Measurements from ENCODE around the gene HRH3.

HRH3 gene

DNA sequence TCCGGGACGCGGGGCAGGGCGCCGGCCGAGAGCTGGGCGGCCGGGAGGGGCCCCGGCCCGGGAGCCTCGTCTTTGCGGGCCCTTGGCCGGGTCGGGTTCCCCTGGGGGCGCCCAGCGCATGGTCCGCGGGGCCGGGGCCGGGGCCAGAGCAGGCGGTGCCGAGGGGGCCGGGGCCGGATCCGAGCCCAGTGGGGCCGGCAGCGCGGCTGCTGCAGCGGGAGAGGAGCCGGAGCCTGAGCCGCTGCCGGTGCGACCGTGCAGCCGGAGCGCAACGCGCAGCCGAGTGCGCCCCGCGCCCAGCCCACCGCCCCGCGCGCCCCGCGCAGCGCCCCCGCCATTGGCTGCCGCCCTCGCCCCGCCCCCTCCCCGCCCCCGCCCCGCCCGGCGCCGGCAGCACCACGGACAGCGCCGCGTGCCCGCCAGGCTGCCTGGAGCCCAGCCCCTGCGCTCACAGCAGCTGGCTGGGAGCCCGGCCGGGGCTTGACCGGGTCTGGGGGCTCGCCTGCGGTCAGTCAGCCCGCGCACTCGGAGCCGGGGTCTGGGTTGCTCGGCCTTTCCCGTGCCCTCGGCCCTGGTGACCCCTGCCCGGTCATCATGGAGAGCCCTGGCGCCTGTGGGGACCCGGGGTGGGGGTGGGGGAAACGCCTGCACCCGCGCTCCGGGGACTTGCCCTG lies at the start of gene HRH3:
TSS of gene HRH3 (minus strand) at position 287 of the 674 bp plus-strand sequence. CDS start 308 bp downstream, outside the sequence.
- H3K4me2 ChIP-seq (ENCODE audit: low read length) = peak within 1 kb of the TSS; percentile 4; the same call in 1 of the 2 replicates
- no peak within 1 kb of the TSS for H2AFZ ChIP-seq (ENCODE audit: low read length)
- H3K9me3 ChIP-seq (ENCODE audit: low read length) = no peaks in the 10 kb centered on the region
- no peak within 1 kb of the TSS for H3K4me3 ChIP-seq (ENCODE audit: low read depth, low read length, poor library complexity, severe bottlenecking)
- no peaks in the 10 kb centered on the region for H3K4me1 ChIP-seq (ENCODE audit: insufficient read depth, low read length, severe bottlenecking)
- TF ChIP-seq EZH2 (IDR thresholded peaks at IDR 0.05; ENCODE audit: borderline replicate concordance, low read length) = no peak
- TF ChIP-seq, protein P1, sequence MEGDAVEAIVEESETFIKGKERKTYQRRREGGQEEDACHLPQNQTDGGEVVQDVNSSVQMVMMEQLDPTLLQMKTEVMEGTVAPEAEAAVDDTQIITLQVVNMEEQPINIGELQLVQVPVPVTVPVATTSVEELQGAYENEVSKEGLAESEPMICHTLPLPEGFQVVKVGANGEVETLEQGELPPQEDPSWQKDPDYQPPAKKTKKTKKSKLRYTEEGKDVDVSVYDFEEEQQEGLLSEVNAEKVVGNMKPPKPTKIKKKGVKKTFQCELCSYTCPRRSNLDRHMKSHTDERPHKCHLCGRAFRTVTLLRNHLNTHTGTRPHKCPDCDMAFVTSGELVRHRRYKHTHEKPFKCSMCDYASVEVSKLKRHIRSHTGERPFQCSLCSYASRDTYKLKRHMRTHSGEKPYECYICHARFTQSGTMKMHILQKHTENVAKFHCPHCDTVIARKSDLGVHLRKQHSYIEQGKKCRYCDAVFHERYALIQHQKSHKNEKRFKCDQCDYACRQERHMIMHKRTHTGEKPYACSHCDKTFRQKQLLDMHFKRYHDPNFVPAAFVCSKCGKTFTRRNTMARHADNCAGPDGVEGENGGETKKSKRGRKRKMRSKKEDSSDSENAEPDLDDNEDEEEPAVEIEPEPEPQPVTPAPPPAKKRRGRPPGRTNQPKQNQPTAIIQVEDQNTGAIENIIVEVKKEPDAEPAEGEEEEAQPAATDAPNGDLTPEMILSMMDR (IDR thresholded peaks at IDR 0.05; ENCODE audit: low read length) = no peak
- H3K79me2 ChIP-seq (ENCODE audit: insufficient read depth, low read length) = no peaks in the 10 kb centered on the region
- peaks cover 5% of the 10 kb centered on the region; the same call in 1 of the 2 replicates for H3K27me3 ChIP-seq (ENCODE audit: insufficient read depth, low read length)
- no peaks in the 10 kb centered on the region for H4K20me1 ChIP-seq (ENCODE audit: insufficient read depth, low read length)
- H3F3A ChIP-seq (ENCODE audit: insufficient read depth, low read length) = no peaks in the 10 kb centered on the region
- H3K9me2 ChIP-seq (ENCODE audit: low read depth, low read length) = no peaks in the 10 kb centered on the region
- no peak within 1 kb of the TSS for H3K27ac ChIP-seq (ENCODE audit: low read depth, low read length, poor library complexity, severe bottlenecking)
- H3K9ac ChIP-seq (ENCODE audit: low read length) = no peak within 1 kb of the TSS
- no peaks in the 10 kb centered on the region for H3K36me3 ChIP-seq (ENCODE audit: insufficient read depth, low read length)

DNA sequence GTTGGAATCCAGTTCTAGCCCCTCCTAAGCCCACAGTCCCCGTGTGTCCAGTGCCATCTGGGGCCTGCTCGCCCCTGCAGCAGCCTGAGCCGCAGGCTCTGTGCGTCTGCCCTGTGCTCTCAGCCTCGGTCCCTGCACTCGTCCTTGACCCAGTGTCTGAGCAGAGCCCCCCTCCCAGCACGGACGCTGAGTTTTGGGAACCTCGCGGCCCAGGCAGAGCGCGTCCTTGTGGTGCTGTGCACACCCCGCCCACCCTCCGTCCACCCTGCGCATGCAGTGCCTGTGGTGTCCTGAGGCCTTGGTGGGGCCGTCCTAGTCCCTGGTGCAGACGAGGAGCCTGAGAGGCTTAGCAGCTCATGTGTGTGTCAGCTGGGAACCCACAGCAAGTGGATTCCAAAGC lies 49.8 kb upstream of the HRH3 start:
- no peaks in the 10 kb centered on the region for H3K9me2 ChIP-seq (ENCODE audit: low read depth, low read length)
- no peaks in the 10 kb centered on the region for H3K27me3 ChIP-seq (ENCODE audit: insufficient read depth, low read length)
- no peaks in the 10 kb centered on the region for H3K79me2 ChIP-seq (ENCODE audit: insufficient read depth, low read length)
- H3K9me3 ChIP-seq (ENCODE audit: low read length) = peaks cover 3% of the 10 kb centered on the region; the same call in 1 of the 2 replicates
- H2AFZ ChIP-seq (ENCODE audit: low read length) = no peak overlapping the region
- no peak overlapping the region for H3K27ac ChIP-seq (ENCODE audit: low read depth, low read length, poor library complexity, severe bottlenecking)
- no peaks in the 10 kb centered on the region for H3F3A ChIP-seq (ENCODE audit: insufficient read depth, low read length)
- peaks cover 10% of the 10 kb centered on the region for H3K4me1 ChIP-seq (ENCODE audit: insufficient read depth, low read length, severe bottlenecking)
- TF ChIP-seq, protein P1 (IDR thresholded peaks at IDR 0.05; ENCODE audit: low read length) = no peak
- TF ChIP-seq EZH2 (IDR thresholded peaks at IDR 0.05; ENCODE audit: borderline replicate concordance, low read length) = no peak
- H3K36me3 ChIP-seq (ENCODE audit: insufficient read depth, low read length) = peaks cover 39% of the 10 kb centered on the region
- H3K4me2 ChIP-seq (ENCODE audit: low read length) = no peak overlapping the region
- H3K9ac ChIP-seq (ENCODE audit: low read length) = no peak overlapping the region
- H4K20me1 ChIP-seq (ENCODE audit: insufficient read depth, low read length) = no peaks in the 10 kb centered on the region
- no peak overlapping the region for H3K4me3 ChIP-seq (ENCODE audit: low read depth, low read length, poor library complexity, severe bottlenecking)

DNA sequence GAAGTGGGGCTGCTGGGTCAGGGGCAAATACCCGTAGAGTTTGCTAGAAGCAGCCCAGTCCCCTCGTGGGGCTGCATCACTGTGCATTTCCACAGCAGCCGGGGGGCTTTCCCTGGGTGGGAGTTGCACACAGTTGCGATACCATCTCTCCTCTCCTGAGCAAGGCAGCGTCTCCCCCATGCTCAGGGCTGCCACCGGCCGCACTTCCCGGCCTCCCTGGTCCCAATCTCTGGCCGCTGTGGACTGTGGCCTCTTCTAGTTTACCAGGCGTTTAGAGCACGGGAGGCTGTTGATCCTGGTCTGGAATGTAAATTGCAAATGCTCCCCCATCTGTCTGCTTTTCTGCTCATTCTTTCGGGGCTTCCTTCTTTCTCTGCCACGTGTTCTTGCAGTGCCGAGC lies 49.3 kb upstream of the HRH3 start:
- Histone ChIP-seq H3K4me1 (ENCODE audit: insufficient read depth, low read length, severe bottlenecking) (peaks cover 5% of the 10 kb centered on the region), H3K9me2 (ENCODE audit: low read depth, low read length) (no peaks in the 10 kb centered on the region), H3F3A (ENCODE audit: insufficient read depth, low read length) (no peaks in the 10 kb centered on the region), H3K27me3 (ENCODE audit: insufficient read depth, low read length) (no peaks in the 10 kb centered on the region), H3K9me3 (ENCODE audit: low read length) (peaks cover 3% of the 10 kb centered on the region; the same call in 1 of the 2 replicates), H4K20me1 (ENCODE audit: insufficient read depth, low read length) (no peaks in the 10 kb centered on the region), H3K79me2 (ENCODE audit: insufficient read depth, low read length) (no peaks in the 10 kb centered on the region), H3K4me3 (ENCODE audit: low read depth, low read length, poor library complexity, severe bottlenecking) (no peak overlapping the region), H3K36me3 (ENCODE audit: insufficient read depth, low read length) (peaks cover 44% of the 10 kb centered on the region), H3K27ac (ENCODE audit: low read depth, low read length, poor library complexity, severe bottlenecking) (no peak overlapping the region), H3K9ac (ENCODE audit: low read length) (no peak overlapping the region), H3K4me2 (ENCODE audit: low read length) (no peak overlapping the region), H2AFZ (ENCODE audit: low read length) (no peak overlapping the region)
- TF ChIP-seq, protein P1 (IDR thresholded peaks at IDR 0.05; ENCODE audit: low read length) = no peak
- no peak for TF ChIP-seq EZH2 (IDR thresholded peaks at IDR 0.05; ENCODE audit: borderline replicate concordance, low read length)

All from OCI-LY1 (cell line).